GM19455 (cell line): ENCODE results near the gene AP2B1.

Experiments used
- ATAC-seq: cut with Tn5 transposase; IDR thresholded peaks from one replicate; pipeline ENCODE4 v1.9.1; 2021; ENCODE audit not compliant: unreplicated experiment

The AP2B1 gene

DNA sequence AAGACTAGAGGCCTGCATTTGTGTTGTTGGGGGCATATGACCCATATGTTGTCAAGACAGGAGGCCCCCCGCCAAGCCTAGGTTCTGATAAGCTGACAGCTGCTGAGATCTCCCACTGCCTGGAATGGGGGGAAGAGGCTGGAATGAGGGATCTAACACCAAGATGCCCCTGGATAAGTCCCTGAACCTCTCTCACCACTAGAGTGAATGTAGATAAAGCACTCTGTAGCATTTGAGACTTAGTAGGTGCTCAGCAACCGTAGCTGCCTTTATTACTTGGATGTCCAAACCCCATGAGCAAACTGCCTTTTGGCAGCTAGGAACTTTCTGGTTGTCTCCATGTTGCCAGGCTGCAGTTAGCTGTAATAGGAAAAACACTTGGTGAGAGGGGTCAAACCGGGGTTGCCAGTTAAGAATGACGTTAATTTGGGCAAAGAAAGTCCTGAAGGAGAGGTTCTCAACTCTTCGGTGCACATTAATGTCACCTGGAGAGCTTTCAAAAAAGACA is 139.9 kb downstream of the AP2B1 start:
- no peak for ATAC-seq

DNA sequence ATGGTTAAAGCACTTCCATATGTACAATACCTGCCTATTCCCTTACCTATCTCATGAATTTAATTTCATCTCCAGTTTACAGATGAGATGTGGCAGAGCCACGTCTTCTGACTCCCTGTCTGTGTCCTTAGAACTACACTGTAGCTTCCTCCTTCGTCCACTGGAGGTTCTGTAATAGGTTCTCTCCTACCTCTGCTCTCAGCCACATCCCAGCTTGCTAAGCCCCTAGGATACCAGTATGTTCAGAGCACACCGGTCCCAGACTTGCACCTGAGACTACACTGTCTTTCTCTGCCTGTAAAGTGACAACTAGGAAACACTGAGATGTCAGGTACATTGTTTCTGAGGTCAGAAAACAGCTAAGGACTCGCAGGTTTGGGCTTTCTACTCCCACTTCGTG is 140.5 kb downstream of the AP2B1 start:
- no peak for ATAC-seq

DNA sequence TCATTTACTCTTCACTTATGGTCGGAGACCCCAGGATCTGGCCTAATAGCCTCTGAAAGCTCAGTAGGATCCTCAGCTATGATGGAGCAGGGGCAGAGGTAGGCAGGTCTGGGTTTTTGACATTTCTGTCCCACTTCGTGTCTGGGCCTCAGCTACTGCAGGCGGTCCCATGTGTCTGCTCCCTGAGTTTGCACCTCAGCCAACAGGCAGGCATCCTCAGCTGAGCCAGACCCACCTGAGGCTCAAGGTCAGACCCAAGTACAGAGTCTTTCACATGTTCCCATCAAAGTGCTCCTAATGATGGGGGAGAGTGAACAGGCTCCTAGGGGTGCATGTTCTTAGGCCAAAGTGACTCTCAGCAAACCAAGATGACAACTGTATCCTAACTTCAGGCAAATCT is 141.4 kb downstream of the AP2B1 start:
- no peak for ATAC-seq

DNA sequence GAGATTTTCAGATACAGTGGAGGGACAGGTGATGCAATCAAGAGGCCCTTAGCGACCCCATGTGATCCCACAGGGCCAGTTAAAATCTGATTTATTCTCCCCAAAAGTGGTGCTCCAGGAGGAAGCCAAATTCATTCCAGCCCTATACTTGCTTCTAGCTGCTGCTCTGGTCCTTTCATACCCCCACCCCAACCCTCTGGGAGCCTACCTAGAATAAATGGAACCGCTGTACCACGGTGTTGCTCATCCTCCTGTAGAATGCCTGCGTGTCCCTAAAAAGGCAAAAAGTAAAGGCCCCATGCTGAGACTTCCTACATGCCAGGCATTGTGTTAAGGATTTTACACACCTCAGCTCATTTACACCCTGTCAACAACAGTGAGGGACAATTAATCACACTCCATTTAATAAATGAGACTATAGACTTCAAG is 142.3 kb downstream of the AP2B1 start:
- no peak for ATAC-seq

DNA sequence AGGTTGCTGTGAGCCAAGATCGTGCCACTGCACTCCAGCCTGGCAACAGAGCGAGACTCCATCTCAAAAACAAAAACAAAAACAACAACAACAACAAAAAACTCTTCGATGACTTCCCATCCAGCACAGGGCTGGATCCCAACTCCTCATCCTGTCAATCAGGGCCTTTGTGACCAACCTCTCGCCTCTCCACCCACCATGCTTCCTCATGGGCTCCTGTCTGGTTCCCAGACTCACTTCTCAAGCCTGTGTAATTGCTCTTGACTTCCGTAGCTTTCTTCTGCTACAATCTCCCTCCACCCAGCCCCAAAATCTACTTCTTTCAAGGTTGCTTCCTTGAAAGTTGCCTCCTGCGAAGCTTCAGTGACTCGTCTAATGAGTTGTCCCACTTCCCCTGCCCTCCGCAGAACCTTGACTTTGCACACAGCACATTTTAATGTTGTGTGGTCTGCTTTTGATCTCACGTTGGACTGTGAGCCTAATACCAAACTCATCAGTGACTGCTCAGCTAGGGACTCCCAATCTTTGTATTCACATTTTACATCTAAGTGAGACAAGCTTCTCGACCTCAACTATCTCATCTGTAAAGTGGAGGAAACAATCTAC is 143.4 kb downstream of the AP2B1 start:
- no peak for ATAC-seq

DNA sequence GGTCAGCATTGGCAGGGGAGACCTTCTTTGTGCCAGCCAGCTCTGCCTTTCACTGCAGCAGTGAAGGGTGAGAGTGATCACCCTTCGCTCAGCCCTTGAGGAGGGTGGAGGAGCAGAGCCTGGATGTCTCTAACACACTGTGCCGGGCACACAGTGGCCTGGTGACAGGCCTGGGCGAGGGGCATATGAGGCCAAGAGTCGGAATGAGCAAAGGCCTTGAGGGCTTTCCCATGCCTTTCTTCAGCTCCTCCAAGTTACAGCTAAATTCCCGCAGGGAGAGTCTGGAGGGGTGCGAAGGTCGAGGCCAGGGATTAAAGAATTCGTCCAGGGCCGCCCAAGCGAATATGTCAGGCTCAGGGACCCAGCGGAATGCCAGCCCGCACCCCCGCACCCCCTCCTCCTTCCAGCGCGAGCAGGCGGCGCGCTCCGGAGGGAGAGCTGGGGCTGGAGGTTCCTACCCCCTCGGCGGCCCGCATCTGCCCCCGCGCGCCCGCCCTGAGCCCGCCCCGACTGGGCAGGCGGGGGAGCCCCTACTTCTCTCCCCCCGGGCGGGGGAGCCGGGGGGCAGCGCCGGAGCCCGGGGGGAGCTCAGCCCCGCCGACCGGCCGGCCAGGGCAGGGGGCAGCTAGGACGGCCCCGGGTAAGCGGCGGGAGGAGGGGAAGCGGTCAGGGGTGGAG is 144.3 kb downstream of the AP2B1 start, which contains the start of gene RASL10B:
Gene RASL10B, plus strand, starts transcription at position 401 of the 678 bp plus-strand sequence. CDS start 3,546 bp downstream, outside the sequence.
- ATAC-seq, result no peak

DNA sequence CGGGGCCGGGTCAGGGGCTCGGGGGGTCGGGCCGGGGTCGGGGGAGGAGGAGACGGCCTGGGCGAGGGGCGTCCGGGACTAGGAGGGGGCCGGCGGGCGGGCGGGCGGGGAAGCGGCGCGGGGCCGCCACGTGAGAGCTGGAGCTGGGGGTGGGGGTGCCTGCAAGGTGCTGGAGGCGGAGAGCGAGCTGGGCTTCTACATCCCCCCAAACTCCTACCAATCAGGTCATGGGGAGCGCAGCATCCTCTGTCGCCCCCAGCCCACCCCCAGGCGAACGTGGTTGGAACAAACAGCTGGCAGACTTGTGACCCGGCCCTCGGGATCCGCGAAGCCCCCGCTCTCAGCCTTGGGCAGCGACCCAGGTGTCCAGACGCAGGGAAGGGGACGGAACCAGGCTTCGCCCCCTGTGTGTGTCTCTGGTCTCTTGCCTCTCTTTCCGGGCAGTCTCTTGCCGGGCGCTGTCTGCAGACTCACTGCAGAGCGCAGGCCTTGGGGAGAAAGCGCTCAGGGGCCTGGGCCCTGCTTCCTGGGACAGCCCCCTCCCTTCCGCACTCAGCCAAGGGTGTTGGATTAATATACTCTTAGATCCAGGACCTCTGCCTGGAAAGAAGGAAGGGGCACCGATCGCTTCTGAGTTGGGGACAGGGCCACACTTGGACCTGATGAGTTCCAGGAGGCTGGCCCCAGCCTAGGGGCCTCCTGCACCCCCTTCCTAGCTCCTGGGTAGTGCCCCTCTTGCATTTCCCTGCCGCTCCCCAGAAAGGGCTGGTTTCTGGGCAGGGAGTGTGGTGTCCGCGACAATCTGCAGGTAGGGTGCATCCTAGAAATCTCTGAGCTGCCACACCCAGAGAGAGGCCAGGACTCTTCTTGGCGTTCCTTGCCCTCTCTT is 145.0 kb downstream of the AP2B1 start:
- ATAC-seq, result no peak

DNA sequence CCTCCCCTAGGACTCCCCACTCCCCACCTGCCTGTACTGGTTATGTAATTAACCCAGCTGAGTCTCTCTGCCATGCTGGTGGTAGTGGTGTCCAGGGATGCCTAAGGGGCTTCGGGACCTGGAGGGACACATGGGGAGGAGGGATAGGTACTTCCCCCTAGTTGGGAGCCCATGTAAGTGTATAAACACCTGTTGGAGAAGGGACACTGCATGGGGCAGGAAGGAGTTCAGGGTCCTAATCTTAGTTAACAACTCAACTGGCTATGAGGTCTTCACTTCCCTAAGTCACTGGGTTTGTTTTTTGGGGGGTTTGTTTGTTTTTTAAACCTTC is 145.6 kb downstream of the AP2B1 start:
- ATAC-seq, result no peak

DNA sequence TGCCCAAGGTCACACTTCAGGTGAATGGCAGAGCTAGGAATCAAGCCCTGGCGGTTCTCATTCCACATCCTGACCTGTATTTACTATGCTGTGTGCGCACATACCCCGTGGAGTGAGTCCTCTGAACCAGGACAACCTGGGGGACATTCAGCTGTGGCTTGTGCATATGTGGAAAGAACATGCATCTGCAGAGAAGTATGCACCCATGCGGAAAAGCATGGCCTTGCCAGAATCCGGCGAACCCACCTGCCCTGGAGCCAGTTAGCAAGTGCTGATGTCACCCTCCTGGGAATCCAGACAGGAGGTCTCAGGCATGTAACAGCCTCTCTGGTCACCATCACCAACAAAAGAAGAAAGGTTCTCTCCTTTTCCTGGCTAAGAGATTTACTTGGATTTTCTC is 146.2 kb downstream of the AP2B1 start:
- no peak for ATAC-seq

DNA sequence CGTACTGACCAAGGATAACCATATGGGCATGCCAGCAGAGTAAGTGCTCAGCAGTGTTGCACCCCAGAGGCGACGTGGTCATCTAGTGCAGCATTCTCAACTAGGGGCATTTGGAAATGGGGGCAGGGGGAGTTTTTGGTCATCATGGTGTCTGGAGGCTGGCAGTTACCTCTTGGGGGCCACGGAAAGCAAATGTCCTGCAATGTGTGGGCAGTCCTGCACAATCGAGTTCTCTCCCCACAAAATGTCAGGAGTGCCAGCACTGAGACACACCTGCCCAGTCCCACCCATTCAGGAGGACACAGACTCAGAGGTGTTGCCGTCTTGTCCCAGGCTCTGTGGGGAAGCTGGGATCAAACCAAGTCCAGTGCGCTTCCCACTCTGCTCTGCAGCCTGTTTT is 147.3 kb downstream of the AP2B1 start:
- ATAC-seq, result no peak

DNA sequence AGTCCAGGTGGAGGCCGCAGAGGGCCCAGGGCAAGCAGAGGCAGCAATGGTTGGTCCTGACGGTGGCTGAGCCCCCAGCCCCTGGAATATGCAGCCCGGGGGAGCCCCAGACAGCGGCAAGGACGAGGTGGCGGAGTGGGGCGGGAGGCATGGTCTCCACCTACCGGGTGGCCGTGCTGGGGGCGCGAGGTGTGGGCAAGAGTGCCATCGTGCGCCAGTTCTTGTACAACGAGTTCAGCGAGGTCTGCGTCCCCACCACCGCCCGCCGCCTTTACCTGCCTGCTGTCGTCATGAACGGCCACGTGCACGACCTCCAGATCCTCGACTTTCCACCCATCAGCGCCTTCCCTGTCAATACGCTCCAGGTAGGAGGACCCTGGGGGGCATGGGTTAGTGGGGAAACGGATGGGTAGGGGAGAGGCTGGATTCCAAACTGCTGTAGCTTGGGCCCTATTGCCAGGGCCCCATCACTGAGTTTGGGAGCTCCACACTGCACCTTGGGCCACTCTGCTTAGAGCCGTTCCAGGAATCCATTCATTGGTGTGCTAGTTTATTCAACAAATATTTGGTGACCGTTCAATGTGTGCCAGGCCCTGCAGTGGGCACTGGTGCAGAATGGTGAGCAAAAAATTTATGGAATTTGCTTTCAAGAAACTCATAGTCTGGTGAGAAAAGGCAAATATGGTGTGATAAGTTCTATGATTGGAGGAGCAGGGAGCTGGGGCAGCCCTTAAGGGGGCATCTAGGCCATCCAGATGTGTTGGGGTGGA is 148.1 kb downstream of the AP2B1 start:
- no peak for ATAC-seq

DNA sequence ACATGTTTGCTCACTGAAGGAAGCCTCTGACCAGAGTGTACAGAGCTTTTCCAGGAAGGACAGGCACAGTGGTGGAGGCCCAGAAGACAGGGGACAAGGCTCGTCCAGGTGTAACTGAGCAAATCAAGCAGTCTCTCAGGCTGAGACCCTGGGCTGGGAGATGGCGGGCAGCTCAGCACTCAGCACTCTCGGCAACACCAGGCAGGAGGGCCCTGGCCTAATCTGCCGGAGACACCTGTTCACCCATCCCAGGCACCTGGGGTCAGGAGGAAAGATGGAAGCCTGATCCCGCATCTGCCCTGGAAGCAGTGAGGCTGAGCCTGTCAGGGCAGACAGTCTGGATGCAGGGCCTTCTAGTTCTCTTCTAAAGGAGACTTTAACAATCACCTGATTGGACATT is 149.1 kb downstream of the AP2B1 start:
- ATAC-seq, result no peak

DNA sequence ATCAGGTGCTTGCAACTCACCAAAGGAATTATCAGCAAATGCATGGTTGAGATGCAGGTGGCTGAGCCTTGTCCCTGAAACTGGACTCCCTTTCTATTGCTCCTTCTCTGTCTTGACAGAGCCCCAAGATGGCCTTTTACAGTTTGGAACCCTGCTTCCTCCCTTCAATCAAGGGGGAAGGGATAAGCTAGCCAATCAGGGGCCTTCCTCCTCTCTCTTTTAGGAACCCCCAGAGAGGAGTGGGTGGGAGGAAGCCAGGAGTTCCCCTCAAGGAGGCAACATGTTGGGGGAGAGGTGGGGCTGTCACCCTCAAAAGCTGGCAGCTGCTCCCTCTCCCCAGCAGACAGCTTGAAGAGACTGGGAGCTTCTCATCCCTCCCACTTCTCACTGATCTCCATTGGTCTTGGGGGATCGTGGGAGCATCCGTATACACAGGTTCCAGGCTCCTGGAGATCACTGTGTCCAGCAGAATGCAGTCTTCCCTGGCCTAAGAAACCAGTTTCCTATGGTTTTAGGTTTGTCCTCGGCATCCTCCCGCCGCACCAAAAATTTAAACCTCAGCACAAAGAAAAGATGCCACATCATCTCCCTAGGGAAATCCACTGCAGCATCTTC is 151.5 kb downstream of the AP2B1 start:
- no peak for ATAC-seq

DNA sequence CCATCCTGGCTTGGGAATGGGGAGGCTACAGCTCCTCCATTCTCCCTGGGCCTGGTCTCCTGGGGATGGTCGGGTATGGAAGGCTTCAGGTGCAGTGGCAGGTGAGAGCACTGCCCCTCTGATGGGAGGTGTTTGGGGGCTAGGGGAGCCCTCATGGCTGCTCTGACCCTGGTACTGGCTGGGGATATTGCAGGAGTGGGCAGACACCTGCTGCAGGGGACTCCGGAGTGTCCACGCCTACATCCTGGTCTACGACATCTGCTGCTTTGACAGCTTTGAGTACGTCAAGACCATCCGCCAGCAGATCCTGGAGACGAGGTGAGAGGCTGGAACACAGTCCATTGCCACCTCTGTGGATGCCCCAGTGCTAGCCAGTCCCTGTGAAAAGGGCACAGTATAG is 153.1 kb downstream of the AP2B1 start:
- ATAC-seq, result no peak

DNA sequence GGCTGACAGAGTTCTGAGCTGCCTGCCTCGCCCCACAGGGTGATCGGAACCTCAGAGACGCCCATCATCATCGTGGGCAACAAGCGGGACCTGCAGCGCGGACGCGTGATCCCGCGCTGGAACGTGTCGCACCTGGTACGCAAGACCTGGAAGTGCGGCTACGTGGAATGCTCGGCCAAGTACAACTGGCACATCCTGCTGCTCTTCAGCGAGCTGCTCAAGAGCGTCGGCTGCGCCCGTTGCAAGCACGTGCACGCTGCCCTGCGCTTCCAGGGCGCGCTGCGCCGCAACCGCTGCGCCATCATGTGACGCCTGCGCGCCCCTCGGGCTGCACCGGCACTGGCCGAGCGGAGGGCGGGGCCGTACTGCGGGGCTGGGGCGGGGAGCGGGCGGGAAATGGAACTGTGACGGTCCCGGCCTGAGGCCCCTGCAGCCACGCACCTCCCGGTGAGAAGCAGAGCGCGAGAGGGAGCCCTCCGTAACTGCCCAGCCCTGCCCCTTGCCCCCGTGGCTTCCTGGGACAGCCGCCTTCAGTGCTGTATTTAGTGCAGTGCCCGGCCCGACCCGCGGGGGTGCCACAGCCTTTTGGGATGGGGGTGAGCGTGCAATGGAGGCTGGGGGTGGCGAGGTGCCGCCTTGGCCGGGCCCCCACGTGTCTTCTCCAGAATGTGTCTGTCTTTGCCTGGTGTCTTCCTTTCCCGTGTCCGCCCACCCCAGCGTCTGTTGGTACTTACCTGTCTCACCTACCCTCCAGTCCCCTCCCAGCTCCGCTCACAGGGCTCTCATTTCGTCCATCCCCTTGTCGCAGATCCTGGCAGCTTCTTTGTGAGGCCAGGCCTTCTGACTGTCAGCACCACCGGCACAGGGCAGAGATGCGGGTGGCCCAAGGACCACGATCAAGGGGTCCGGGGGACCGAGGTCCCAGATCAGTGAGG is 154.1 kb downstream of the AP2B1 start:
- no peak for ATAC-seq

DNA sequence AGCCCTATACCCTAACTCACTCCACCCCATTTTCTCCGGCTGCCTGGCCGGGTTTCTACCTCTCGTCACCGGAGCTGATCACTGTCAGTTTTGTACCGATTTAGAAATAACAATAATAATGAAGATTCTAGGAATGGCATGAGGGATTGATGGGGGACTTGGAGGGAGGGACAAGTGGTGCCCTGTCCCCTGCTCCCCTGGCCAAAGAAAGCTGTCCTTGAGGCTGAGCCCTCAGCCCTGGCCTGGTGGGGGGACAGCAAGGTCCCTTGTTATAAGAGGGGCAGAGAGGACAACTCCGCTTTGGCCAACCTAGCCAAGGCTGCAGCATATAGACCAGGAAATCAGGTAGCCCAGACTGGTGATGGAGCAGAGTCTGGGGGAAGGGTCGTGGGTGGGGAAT is 155.4 kb downstream of the AP2B1 start:
- ATAC-seq, result no peak

DNA sequence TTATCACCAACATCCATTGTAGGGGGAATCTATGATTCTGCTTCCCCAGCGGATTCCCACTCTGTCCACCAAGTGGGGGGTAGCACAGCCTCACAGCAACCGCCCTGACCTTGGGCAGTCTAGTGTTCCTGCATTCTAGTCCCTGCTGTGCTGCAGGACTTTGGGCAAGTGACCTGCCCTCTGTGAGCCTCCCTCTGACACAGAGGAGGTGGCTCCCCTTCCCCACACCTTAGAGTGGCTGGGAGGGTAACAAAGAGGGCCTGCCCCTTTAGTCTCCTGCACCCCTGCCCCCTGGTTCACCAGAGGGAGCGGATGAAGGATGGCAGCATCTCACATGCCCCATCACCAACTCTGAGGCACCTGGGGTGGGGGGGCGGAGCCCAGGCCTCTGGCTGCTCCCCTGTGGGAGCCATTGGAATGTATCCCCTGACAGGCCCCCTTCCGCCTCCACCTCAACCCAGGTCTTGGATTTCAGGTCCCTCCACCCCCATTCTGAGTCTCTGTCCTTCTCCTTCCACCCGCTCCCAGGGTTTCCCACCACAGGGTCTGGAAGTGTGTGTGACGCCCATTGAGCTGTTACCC is 155.9 kb downstream of the AP2B1 start:
- ATAC-seq, result no peak

DNA sequence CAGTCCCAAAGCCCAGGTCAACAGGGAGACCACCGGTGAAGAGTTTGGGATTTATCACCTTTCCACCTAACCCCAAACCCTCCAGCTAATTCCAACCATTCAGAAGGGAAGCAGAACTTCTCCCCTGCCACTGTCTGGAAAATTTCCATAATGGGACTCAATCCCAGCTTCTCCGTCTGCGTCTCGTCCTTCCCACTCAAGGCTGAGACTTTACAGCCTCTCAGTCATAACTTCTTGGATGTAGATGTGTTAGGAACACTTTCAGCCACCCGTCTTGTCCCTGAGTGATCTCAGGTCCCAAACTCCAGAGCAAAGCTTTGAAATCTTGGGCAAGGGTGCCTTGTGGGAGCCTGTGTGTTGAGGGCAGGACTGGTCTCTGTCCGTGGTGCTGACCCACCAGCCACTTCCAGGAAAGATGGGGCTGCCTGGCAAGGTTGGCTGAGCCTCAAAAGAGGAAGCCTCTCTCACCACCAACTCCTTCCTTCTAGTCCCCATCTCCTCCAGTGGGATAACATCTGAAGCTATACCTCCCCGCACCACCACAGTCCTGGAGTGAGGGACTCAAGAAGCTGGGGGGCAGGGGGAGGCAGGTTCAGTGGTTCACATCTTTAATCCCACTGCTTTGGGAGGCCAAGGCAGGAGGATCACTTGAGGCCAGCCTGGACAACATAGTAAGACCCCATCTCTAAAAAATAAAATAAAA is 156.7 kb downstream of the AP2B1 start:
- no peak for ATAC-seq

DNA sequence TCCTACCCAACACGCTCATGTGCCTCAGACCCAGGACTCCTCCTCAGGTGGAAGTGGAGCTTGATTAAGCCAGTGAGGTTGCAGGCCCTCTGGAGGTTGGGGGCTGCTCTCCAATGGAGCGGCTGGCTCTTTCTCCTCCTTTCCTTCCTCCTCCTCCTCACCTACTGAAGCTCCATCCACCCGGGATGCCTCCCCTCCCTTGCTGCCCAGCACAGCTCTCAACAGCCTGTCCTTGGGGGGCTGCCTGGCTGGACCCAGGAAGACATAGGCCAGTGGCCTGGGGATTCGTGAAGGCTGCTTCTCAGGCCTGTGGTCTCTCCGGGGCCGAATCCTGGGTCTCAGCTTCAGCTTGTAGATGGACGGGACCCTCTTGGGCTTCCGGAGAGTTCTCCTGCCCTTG is 157.7 kb downstream of the AP2B1 start:
- no peak for ATAC-seq
